GM18519 (cell line): ENCODE results near the gene PACSIN2.
"Not testable (repeated sequence)": the region's sequence is repeated elsewhere in the genome, so short reads cannot be mapped to it uniquely, and the experiment has no call there.

Experiments
- ATAC-seq: cut with Tn5 transposase; IDR thresholded peaks from one replicate; pipeline ENCODE4 v1.9.1; 2021; ENCODE audit warnings: mild to moderate bottlenecking, moderate library complexity; ENCODE audit not compliant: unreplicated experiment, low FRiP score

PACSIN2 gene, protein sequence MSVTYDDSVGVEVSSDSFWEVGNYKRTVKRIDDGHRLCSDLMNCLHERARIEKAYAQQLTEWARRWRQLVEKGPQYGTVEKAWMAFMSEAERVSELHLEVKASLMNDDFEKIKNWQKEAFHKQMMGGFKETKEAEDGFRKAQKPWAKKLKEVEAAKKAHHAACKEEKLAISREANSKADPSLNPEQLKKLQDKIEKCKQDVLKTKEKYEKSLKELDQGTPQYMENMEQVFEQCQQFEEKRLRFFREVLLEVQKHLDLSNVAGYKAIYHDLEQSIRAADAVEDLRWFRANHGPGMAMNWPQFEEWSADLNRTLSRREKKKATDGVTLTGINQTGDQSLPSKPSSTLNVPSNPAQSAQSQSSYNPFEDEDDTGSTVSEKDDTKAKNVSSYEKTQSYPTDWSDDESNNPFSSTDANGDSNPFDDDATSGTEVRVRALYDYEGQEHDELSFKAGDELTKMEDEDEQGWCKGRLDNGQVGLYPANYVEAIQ

DNA sequence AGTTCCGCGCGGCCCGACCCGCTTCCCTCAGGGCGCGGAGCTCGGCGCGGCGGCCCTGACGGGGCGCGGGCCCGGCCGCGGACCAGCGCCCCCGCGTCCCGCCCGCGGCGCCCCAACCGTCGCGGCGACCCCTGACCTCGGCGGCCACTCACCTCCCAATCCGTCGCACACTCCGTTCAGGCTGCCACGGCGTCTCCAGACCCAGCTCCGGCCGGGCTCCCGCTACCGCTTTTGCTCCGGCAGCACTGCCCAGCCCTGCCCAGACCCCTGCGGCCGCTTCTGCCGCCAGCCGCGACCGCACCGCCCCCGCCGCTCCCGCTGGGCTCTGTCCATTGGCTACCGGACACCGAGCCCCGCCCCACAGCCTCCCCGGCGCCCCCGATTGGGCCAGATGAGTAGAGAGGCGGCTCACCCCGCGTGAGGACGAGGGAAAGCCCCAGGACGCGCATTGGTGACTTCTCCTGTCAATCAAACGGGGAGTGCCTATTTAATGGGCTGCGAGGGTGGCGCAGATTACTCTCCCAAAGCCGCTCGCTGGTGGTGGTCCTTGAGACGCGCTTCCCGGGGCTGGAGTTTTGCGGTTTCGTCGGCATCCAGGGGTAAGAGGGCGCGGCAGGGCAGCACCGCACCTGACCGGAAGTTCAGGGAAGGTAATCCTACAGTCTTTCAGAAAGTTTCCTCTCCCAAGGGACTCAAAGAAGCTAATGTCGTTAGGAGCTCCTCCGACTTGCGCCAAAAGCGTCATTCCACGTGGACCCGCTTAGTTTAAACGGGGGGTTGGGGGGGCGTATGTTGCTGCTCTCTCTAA, at the start of gene PACSIN2:
PACSIN2 (minus strand) TSS at position 281 of the 808 bp plus-strand sequence. CDS start 103,069 bp downstream, outside the sequence.
- peak; percentile 83 for ATAC-seq

- ATAC-seq: no peak
These were observed 45.2 kb upstream of the PACSIN2 start for GRCh38 chr22:43060183-43060582.

- no peak for ATAC-seq
These were observed 42.7 kb upstream of the PACSIN2 start for GRCh38 chr22:43057641-43058040.

GRCh38 chr22:43053176-43053575, 38.2 kb upstream of the PACSIN2 start:
- no peak for ATAC-seq

GRCh38 chr22:43050995-43051394, 36.0 kb upstream of the PACSIN2 start:
- no peak for ATAC-seq

DNA sequence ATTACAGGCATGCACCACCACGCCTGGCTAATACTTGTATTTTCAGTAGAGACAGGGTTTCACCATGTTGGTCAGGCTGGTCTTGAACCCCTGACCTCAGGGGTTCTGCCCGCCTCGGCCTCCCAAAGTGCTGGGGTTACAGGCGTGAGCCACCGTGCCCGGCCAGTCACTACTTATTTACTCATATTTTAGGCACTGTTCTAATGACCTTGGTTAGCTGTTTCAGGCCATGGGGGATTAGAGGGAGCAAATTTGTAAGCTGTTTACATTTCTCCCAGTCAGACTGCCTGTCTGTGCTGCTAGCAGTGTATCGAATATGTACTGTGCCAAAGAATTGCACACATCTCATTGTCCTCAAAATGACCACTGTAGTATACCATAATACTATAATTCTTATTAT, 32.7 kb upstream of the PACSIN2 start:
- no peak for ATAC-seq

DNA sequence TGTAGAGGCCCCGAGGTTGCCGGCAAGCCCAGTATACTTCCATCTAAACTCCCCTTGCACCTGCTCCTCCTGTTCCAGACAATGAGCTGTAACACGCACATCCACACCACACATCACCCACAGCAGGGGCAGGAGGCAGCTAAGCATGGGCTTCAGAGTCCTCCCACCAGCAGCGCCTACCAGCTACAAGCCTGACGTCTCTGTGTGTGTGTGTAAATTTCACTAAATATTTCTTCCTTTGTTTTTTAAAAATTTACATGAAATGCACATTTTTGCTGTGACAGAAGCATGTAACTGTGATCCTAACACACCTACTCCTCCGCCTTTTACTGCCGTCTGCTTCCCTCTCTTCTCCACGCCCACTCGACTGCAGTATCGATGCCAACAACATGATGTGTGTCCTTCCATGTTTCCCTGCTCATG, 29.4 kb upstream of the PACSIN2 start:
- ATAC-seq: no peak

GRCh38 chr22:43042101-43042780, 27.3 kb upstream of the PACSIN2 start:
- ATAC-seq: no peak

DNA sequence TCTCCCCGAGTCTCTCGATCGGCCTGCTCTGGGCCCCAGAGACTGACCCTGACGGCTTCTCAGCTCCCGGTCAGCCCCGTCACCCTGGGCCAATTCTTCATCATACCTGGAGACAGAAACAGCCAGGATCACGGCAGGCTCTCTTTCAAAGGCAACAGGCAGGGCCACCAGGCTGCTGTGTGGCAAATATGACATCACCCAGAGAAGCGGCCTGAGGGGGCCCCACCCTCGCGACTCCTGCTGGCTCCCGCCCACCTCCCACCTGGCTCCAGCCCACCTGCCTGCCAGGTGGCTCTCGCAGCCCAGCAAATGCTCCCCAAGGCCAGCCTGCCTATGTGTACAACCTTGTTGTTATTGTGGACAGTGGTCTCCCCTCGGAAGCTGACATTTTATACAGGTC, 24.9 kb upstream of the PACSIN2 start:
- ATAC-seq: no peak

DNA sequence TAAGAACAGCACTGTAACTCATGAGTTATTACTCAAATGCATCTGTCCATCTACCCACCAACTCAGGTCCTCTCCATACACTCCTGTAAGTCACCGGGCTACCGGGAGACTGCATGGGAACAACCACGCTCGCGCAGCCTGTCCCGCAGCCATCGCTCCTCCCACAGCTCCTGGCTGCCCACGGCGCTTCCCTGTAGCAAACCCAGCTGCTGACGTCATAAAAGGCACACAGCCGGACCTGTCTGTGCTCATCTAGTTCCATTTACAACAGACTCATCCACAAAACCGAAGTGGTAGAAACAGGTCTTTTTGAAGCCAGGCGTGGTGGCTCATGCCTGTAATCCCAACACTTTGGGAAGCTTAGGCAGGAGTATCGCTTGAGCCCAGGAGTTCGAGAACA, 23.4 kb upstream of the PACSIN2 start:
- ATAC-seq: no peak

GRCh38 chr22:43036282-43036829, 21.4 kb upstream of the PACSIN2 start:
- no peak for ATAC-seq

DNA sequence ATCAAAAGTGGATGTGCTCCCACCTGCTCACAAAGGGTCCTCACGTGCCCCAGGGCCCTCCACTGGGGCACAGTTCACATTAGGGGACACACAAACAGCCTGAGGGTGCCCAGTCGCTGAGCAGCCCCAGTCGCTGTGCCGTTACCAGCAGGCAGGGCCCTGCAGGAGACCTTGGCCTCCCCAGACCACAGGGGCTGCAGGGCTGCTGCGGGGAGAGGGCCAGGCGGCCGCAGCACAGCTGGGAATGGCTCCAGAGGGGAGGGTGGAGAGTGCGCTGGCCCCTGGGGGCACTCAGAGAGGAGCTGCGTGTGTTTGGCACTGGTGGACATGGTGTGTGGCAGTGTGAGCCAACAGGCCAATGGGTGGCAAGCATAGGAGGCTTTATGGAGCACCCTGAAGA, 20.3 kb upstream of the PACSIN2 start:
- no peak for ATAC-seq

GRCh38 chr22:43031617-43032016, 16.7 kb upstream of the PACSIN2 start:
- ATAC-seq: no peak

DNA sequence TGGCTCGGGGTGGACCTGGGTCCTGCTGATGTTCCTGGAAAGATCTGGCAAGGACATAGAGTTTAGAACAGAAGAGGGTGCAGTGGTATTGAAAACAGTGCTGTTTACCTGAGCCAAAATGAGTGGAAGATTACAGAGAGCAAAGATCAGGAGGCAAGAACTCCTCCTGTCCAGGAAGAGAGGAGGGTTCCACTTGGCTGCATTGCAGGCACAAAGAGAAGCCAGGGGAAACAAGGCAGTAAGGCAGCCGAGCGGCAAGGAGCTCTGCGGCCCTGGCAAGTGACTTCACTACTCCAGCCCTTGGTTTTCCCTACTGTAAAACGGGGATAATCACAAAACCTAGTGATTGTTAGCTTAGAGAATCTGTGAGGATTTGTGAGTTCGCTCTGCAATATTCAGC, 3.7 kb upstream of the PACSIN2 start:
- no peak for ATAC-seq

DNA sequence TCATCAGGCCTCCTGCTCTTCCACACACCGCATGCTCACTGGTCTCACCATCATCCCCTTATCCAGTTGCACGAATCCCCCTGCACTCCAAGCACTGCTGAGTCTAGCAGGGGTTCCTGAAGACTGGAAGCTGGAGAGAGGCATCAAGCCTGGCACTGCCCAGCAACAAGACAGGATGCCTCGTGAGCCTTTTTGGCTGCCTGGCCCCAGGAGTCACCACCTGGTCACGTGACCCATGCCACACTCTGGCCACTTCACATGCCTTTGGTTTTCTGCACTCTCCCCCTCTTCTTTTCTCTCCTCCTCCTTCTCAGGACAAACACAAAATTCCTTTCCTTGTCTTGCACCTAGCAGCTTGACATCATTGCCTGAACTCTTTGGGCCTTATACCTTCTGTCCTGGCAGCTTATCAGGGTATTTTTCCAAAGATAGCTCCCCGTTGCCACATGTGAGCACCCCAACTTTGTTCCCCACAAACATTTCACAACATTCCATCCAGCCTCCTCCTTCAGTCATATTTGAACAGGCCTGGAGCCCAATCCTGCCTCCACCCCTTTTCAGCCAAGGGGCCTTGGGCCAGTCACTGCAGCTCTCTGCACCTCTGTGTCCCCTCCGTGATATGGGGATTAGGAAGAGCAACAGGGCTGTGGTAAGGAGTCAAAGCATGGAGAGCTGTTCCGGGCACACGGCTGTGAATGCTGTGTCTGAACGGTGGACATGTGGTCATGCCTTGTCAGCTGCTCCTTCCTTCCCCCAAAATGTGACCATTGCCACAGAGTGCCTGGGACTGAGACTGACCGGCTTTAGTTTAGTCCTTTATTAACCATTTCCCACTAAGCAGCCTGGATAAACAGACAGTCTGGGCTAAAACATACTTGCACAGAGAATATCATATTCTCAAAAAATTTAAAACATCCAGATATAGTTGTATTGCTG, 2.8 kb upstream of the PACSIN2 start:
- ATAC-seq: no peak

- not testable (repeated sequence) for ATAC-seq
These were observed 1.2 kb upstream of the PACSIN2 start for GRCh38 chr22:43016150-43016549.

- no peak for ATAC-seq
These were observed 711 bp upstream of the PACSIN2 start for GRCh38 chr22:43015677-43016042.

GRCh38 chr22:43014316-43014868, 557 bp downstream of the PACSIN2 start:
- no peak for ATAC-seq
